NCI-H82 (cell line): ENCODE data around the gene TTC27.
"Not testable (repeated sequence)": the region's sequence is repeated elsewhere in the genome, so short reads cannot be mapped to it uniquely, and the experiment has no call there.

Experiments
- DNase-seq: peaks from one replicate; lab custom pipeline; 2025; lab: John Stamatoyannopoulos, UW

The TTC27 gene

GRCh38 chr2:32719933-32720716, 92.3 kb downstream of the TTC27 start:
- no peak for DNase-seq

GRCh38 chr2:32720771-32721170, 92.9 kb downstream of the TTC27 start:
- DNase-seq = no peak

- DNase-seq = no peak
These were observed 93.5 kb downstream of the TTC27 start for GRCh38 chr2:32721376-32721775.

- no peak for DNase-seq
These were observed 95.7 kb downstream of the TTC27 start for GRCh38 chr2:32723467-32724079.

GRCh38 chr2:32726678-32727077, 98.8 kb downstream of the TTC27 start:
- DNase-seq = not testable (repeated sequence)

- no peak for DNase-seq
These were observed 99.3 kb downstream of the TTC27 start for GRCh38 chr2:32727157-32727556.

- DNase-seq = not testable (repeated sequence)
These were observed 103.1 kb downstream of the TTC27 start for GRCh38 chr2:32730958-32731357.

GRCh38 chr2:32732120-32732519, 104.3 kb downstream of the TTC27 start:
- no peak for DNase-seq

- DNase-seq = no peak
These were observed 105.1 kb downstream of the TTC27 start for GRCh38 chr2:32732912-32733472.

GRCh38 chr2:32735348-32735747, 107.5 kb downstream of the TTC27 start:
- DNase-seq = no peak

GRCh38 chr2:32738939-32739338, 111.1 kb downstream of the TTC27 start:
- no peak for DNase-seq

GRCh38 chr2:32739664-32740063, 111.8 kb downstream of the TTC27 start:
- no peak for DNase-seq

- DNase-seq = no peak
These were observed 113.7 kb downstream of the TTC27 start for GRCh38 chr2:32741575-32741974.

- no peak for DNase-seq
These were observed 114.5 kb downstream of the TTC27 start for GRCh38 chr2:32742376-32742775.

- no peak for DNase-seq
These were observed 115.8 kb downstream of the TTC27 start for GRCh38 chr2:32743480-32744236.

GRCh38 chr2:32745191-32745590, 117.3 kb downstream of the TTC27 start:
- DNase-seq = no peak

GRCh38 chr2:32745675-32746074, 117.8 kb downstream of the TTC27 start:
- DNase-seq = no peak

- DNase-seq = no peak
These were observed 118.8 kb downstream of the TTC27 start for GRCh38 chr2:32746669-32747068.

GRCh38 chr2:32748158-32748557, 120.3 kb downstream of the TTC27 start:
- no peak for DNase-seq

- DNase-seq = no peak
These were observed 123.0 kb downstream of the TTC27 start for GRCh38 chr2:32750880-32751279.

- DNase-seq = no peak
These were observed 124.4 kb downstream of the TTC27 start for GRCh38 chr2:32752205-32752604.

- no peak for DNase-seq
These were observed 125.1 kb downstream of the TTC27 start for GRCh38 chr2:32752952-32753351.

- DNase-seq = not testable (repeated sequence)
These were observed 126.8 kb downstream of the TTC27 start for GRCh38 chr2:32754676-32755075.
